Measurements from ENCODE around the gene FRMD4A. TPM values are rescaled to one million over a fixed set of nuclear protein-coding genes. Genes with fewer than 3 reads are reported as not detected.
A peak's percentile ranks its signal among the peaks of the same experiment; 100 is the strongest.

FRMD4A gene
- total RNA-seq, 2 donors from 2014 or later = 22.3 to 22.4 TPM

- H3K36me3 Mint-ChIP-seq (ENCODE audit: low read depth) = no peaks in the 10 kb centered on the region
- Histone ChIP-seq H3K9ac (ENCODE audit: extremely low read depth, low read length, poor library complexity, severe bottlenecking) (no peak overlapping the region), H3K9me3 (ENCODE audit: control insufficient read depth, low read length) (peaks cover 18% of the 10 kb centered on the region), H3K27ac (ENCODE audit: low read depth, low read length) (no peak overlapping the region), H3K4me3 (ENCODE audit: low read length) (no peak overlapping the region), H3K27me3 (ENCODE audit: control insufficient read depth, insufficient read depth, low read length, poor library complexity, severe bottlenecking) (no peaks in the 10 kb centered on the region), H3K4me1 (ENCODE audit: control insufficient read depth, insufficient read depth, low read length) (peaks cover 17% of the 10 kb centered on the region), H3K36me3 (ENCODE audit: control insufficient read depth, insufficient read depth, low read length) (no peaks in the 10 kb centered on the region)
- TF ChIP-seq CTCF (conservative IDR thresholded peaks at IDR 0.05) = no peak
- no peak for DNase-seq
- H3K27ac Mint-ChIP-seq = no peak overlapping the region
- WGBS, 2 experiments (ENCODE audit: insufficient coverage in 1 of 2, insufficient read length in 1 of 2) = 83 to 92% methylated on average over 4 of the region's 4 CpGs
- H3K4me1 Mint-ChIP-seq = peaks cover 29% of the 10 kb centered on the region
- H3K27me3 Mint-ChIP-seq (ENCODE audit: insufficient read depth) = no peaks in the 10 kb centered on the region
- no peak overlapping the region for H3K4me3 Mint-ChIP-seq
- peaks cover 28% of the 10 kb centered on the region for H3K9me3 Mint-ChIP-seq
Observed at GRCh38 chr10:14282276-14282675, 48.4 kb downstream of the FRMD4A start.

GRCh38 chr10:14278533-14278932 is 52.2 kb downstream of the FRMD4A start:
- peaks cover 5% of the 10 kb centered on the region for H3K9me3 Mint-ChIP-seq
- 94 to 100% methylated on average over 8 of the region's 8 CpGs for WGBS, 2 experiments (ENCODE audit: insufficient coverage in 1 of 2, insufficient read length in 1 of 2)
- peaks cover 17% of the 10 kb centered on the region for H3K4me1 ChIP-seq (ENCODE audit: control insufficient read depth, insufficient read depth, low read length)
- peak overlapping the region; percentile 33 for H3K27ac ChIP-seq (ENCODE audit: low read depth, low read length)
- peaks cover 4% of the 10 kb centered on the region for H3K9me3 ChIP-seq (ENCODE audit: control insufficient read depth, low read length)
- peaks cover 29% of the 10 kb centered on the region for H3K4me1 Mint-ChIP-seq
- TF ChIP-seq CTCF (conservative IDR thresholded peaks at IDR 0.05) = no peak
- no peak overlapping the region for H3K9ac ChIP-seq (ENCODE audit: extremely low read depth, low read length, poor library complexity, severe bottlenecking)
- H3K27ac Mint-ChIP-seq = no peak overlapping the region
- H3K27me3 ChIP-seq (ENCODE audit: control insufficient read depth, insufficient read depth, low read length, poor library complexity, severe bottlenecking) = no peaks in the 10 kb centered on the region
- DNase-seq = no peak
- H3K4me3 ChIP-seq (ENCODE audit: low read length) = no peak overlapping the region
- no peak overlapping the region for H3K4me3 Mint-ChIP-seq
- H3K36me3 ChIP-seq (ENCODE audit: control insufficient read depth, insufficient read depth, low read length) = no peaks in the 10 kb centered on the region
- H3K36me3 Mint-ChIP-seq (ENCODE audit: low read depth) = no peaks in the 10 kb centered on the region
- no peaks in the 10 kb centered on the region for H3K27me3 Mint-ChIP-seq (ENCODE audit: insufficient read depth)

GRCh38 chr10:14276210-14276609 is 54.5 kb downstream of the FRMD4A start:
- Histone ChIP-seq H3K4me3 (ENCODE audit: low read length) (no peak overlapping the region), H3K4me1 (ENCODE audit: control insufficient read depth, insufficient read depth, low read length) (peaks cover 9% of the 10 kb centered on the region), H3K9me3 (ENCODE audit: control insufficient read depth, low read length) (peaks cover 4% of the 10 kb centered on the region), H3K36me3 (ENCODE audit: control insufficient read depth, insufficient read depth, low read length) (no peaks in the 10 kb centered on the region), H3K27me3 (ENCODE audit: control insufficient read depth, insufficient read depth, low read length, poor library complexity, severe bottlenecking) (no peaks in the 10 kb centered on the region), H3K27ac (ENCODE audit: low read depth, low read length) (no peak overlapping the region), H3K9ac (ENCODE audit: extremely low read depth, low read length, poor library complexity, severe bottlenecking) (no peak overlapping the region)
- no peak for TF ChIP-seq CTCF (conservative IDR thresholded peaks at IDR 0.05)
- peaks cover 5% of the 10 kb centered on the region for H3K9me3 Mint-ChIP-seq
- H3K4me1 Mint-ChIP-seq = peaks cover 11% of the 10 kb centered on the region
- no peak overlapping the region for H3K4me3 Mint-ChIP-seq
- no peak for DNase-seq
- no peaks in the 10 kb centered on the region for H3K36me3 Mint-ChIP-seq (ENCODE audit: low read depth)
- WGBS, 2 experiments (ENCODE audit: insufficient coverage in 1 of 2, insufficient read length in 1 of 2) = 90 to 93% methylated on average over 3 to 4 of the region's 4 CpGs
- H3K27me3 Mint-ChIP-seq (ENCODE audit: insufficient read depth) = no peaks in the 10 kb centered on the region
- no peak overlapping the region for H3K27ac Mint-ChIP-seq

Data from endodermal cell (in vitro differentiated cells).